Measurements from ENCODE around the gene CDH15. TPM values are rescaled to one million over a fixed set of nuclear protein-coding genes. Genes with fewer than 3 reads are reported as not detected.
"Not testable (repeated sequence)": the region's sequence is repeated elsewhere in the genome, so short reads cannot be mapped to it uniquely, and the experiment has no call there.

CDH15 gene
- total and polyA plus RNA-seq, 2 of the 13 experiments (the other 11 are each of a cell fraction or from before 2014, with no cell fraction given) = 0.74 to 2.2 TPM

DNA sequence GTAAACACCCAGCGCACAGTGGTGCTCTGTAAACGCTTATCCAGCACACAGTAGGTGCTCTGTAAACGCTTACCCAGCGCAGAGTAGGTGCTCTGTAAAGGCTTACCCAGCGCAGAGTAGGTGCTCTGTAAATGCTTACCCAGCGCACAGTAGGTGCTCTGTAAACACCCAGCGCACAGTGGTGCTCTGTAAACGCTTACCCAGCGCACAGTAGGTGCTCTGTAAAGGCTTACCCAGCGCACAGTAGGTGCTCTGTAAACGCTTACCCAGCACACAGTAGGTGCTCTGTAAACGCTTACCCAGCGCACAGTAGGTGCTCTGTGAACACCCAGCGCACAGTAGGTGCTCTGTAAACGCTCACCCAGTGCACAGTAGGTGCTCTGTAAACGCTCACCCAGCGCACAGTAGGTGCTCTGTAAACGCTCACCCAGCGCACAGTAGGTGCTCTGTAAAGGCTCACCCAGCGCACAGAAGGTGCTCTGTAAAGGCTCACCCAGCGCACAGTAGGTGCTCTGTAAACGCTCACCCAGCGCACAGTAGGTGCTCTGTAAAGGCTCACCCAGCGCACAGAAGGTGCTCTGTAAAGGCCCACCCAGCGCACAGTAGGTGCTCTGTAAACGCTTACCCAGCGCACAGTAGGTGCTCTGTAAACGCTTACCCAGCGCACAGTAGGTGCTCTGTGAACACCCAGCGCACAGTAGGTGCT is 14.5 kb downstream of the CDH15 start:
- BruUV-seq (replicated peaks) = not testable (repeated sequence)

DNA sequence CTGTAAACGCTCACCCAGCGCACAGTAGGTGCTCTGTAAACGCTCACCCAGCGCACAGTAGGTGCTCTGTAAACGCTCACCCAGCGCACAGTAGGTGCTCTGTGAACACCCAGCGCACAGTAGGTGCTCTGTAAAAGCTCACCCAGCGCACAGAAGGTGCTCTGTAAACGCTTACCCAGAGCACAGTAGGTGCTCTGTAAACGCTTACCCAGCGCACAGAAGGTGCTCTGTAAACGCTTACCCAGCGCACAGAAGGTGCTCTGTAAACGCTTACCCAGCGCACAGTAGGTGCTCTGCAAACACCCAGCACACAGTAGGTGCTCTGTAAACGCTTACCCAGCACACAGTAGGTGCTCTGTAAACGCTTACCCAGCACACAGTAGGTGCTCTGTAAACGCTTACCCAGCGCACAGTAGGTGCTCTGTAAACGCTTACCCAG is 15.1 kb downstream of the CDH15 start:
- FAIRE-seq; DNase-seq (ENCODE audit: low spot score); in situ Hi-C loops (cut with HindIII; ENCODE audit: extremely low pct_ligation_motif_present, low pct_unique_long_range_greater_than_20kb); H3K4me2 ChIP-seq (ENCODE audit: low read depth, low read length); H3K9me3 ChIP-seq (ENCODE audit: low read length); ATAC-seq; H3K9ac ChIP-seq (ENCODE audit: insufficient read depth, low read depth, low read length); H3K36me3 ChIP-seq (replicated peaks in 1 of 2; ENCODE audit: control insufficient read depth in 1 of 2, insufficient read depth in 2 of 2, low read length in 2 of 2); H3K79me2 ChIP-seq (ENCODE audit: insufficient read depth, low read length); H3K4me3 ChIP-seq (replicated peaks in 1 of 3; ENCODE audit: insufficient read depth in 1 of 3, low read depth in 2 of 3, low read length in 3 of 3); BruUV-seq (replicated peaks); H3K27ac ChIP-seq (ENCODE audit: extremely low read length, insufficient read depth, low read length); H2AFZ ChIP-seq (ENCODE audit: low read length); TF ChIP-seq FOXA1 (CRISPR knock-in tag; IDR thresholded peaks at IDR 0.05): not testable (repeated sequence)
- ChIA-PET POLR2A (interaction anchor here (1.1 to 1.5 kb wide), 2 partner anchors 31 to 330 kb away, joined by 3 to 4 read pairs; partner anchors contain the start of genes GALNS, TRAPPC2L and ZNF778), CTCF (ENCODE audit: low intra/inter-chr PET ratio, low total read pairs) (interaction anchor here (1.3 kb wide), 1 partner anchor 30 kb away, joined by 5 read pairs; no protein-coding TSS in a partner anchor)
- peaks cover 51% of the 10 kb centered on the region for H3K4me1 ChIP-seq (ENCODE audit: insufficient read depth, low read length)
- H3K27me3 ChIP-seq (ENCODE audit: control insufficient read depth in 1 of 2, insufficient read depth in 2 of 2, low read length in 2 of 2) = peaks cover 0 to 30% of the 10 kb centered on the region in 2 experiments; a peak in 4 of 5 replicates
- WGBS (ENCODE audit: low lambda C conversion rate) = 49% methylated on average over 13 of the region's 20 CpGs
- intact Hi-C loops (cut with micrococcal nuclease; ENCODE audit: unreplicated experiment) = loop anchor here (1.0 kb wide), 1 partner anchor 13 kb away; no protein-coding TSS in a partner anchor
- peaks cover 44% of the 10 kb centered on the region for H4K20me1 ChIP-seq (ENCODE audit: insufficient read depth, low read length)
- TF ChIP-seq ZKSCAN8 (CRISPR knock-in tag; IDR thresholded peaks at IDR 0.05; ENCODE audit: borderline replicate concordance) = peak; percentile 51; the same call in 1 of the 2 replicates
- TF ChIP-seq FOXA1 (IDR thresholded peaks at IDR 0.05) = peak; percentile 81
- TF ChIP-seq HNRNPL (IDR thresholded peaks at IDR 0.05; ENCODE audit: low read depth, low read length) = 0 out of 2 replicates have a peak, but pooled peaks have one; percentile 2
- 0 out of 2 replicates have a peak, but pooled peaks have one; percentile 43 for TF ChIP-seq ZSCAN21 (CRISPR knock-in tag; IDR thresholded peaks at IDR 0.05; ENCODE audit: borderline replicate concordance)
- TF ChIP-seq, protein P1, sequence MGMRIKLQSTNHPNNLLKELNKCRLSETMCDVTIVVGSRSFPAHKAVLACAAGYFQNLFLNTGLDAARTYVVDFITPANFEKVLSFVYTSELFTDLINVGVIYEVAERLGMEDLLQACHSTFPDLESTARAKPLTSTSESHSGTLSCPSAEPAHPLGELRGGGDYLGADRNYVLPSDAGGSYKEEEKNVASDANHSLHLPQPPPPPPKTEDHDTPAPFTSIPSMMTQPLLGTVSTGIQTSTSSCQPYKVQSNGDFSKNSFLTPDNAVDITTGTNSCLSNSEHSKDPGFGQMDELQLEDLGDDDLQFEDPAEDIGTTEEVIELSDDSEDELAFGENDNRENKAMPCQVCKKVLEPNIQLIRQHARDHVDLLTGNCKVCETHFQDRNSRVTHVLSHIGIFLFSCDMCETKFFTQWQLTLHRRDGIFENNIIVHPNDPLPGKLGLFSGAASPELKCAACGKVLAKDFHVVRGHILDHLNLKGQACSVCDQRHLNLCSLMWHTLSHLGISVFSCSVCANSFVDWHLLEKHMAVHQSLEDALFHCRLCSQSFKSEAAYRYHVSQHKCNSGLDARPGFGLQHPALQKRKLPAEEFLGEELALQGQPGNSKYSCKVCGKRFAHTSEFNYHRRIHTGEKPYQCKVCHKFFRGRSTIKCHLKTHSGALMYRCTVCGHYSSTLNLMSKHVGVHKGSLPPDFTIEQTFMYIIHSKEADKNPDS (CRISPR knock-in tag; IDR thresholded peaks at IDR 0.05) = 0 out of 2 replicates have a peak, but pooled peaks have one; percentile 70
- TF ChIP-seq, protein P2, sequence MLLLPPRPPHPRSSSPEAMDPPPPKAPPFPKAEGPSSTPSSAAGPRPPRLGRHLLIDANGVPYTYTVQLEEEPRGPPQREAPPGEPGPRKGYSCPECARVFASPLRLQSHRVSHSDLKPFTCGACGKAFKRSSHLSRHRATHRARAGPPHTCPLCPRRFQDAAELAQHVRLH (CRISPR knock-in tag; IDR thresholded peaks at IDR 0.05; ENCODE audit: borderline replicate concordance, low read depth) = peak; percentile 39; the same call in 1 of the 2 replicates
- peak; percentile 99 for TF ChIP-seq CHD4 (IDR thresholded peaks at IDR 0.05; ENCODE audit: borderline replicate concordance, low read length)
- peak; percentile 68; the same call in 1 of the 2 replicates for TF ChIP-seq KDM1A (CRISPR knock-in tag; IDR thresholded peaks at IDR 0.05)

More for the DNA sequence above, 14.5 kb downstream of the CDH15 start:
- H3K36me3 ChIP-seq (replicated peaks in 1 of 2; ENCODE audit: control insufficient read depth in 1 of 2, insufficient read depth in 2 of 2, low read length in 2 of 2); ATAC-seq; POLR2A ChIA-PET; H2AFZ ChIP-seq (ENCODE audit: low read length); H3K79me2 ChIP-seq (ENCODE audit: insufficient read depth, low read length); FAIRE-seq; CTCF ChIA-PET (ENCODE audit: low intra/inter-chr PET ratio, low total read pairs); DNase-seq (ENCODE audit: low spot score); H3K9ac ChIP-seq (ENCODE audit: insufficient read depth, low read depth, low read length); H3K27ac ChIP-seq (ENCODE audit: extremely low read length, insufficient read depth, low read length); in situ Hi-C loops (cut with HindIII; ENCODE audit: extremely low pct_ligation_motif_present, low pct_unique_long_range_greater_than_20kb); H3K9me3 ChIP-seq (ENCODE audit: low read length); H3K4me2 ChIP-seq (ENCODE audit: low read depth, low read length); H3K4me3 ChIP-seq (replicated peaks in 1 of 3; ENCODE audit: insufficient read depth in 1 of 3, low read depth in 2 of 3, low read length in 3 of 3); TF ChIP-seq FOXA1 (CRISPR knock-in tag; IDR thresholded peaks at IDR 0.05): not testable (repeated sequence)
- Histone ChIP-seq H3K4me1 (ENCODE audit: insufficient read depth, low read length) (peaks cover 45% of the 10 kb centered on the region), H3K27me3 (ENCODE audit: control insufficient read depth in 1 of 2, insufficient read depth in 2 of 2, low read length in 2 of 2) (peaks cover 1 to 34% of the 10 kb centered on the region in 2 experiments; a peak in 4 of 5 replicates), H4K20me1 (ENCODE audit: insufficient read depth, low read length) (peaks cover 44% of the 10 kb centered on the region)
- WGBS (ENCODE audit: low lambda C conversion rate) = 31% methylated on average over 6 of the region's 30 CpGs
- TF ChIP-seq HNRNPL (IDR thresholded peaks at IDR 0.05; ENCODE audit: low read depth, low read length) (0 out of 2 replicates have a peak, but pooled peaks have one; percentile 9), CHD4 (IDR thresholded peaks at IDR 0.05; ENCODE audit: borderline replicate concordance, low read length) (peak; percentile 99), FOXA1 (IDR thresholded peaks at IDR 0.05) (peak; percentile 25; the same call in 1 of the 2 replicates), SSRP1 (CRISPR knock-in tag; IDR thresholded peaks at IDR 0.05) (peak; percentile 27; the same call in 1 of the 2 replicates), MAFG (CRISPR knock-in tag; IDR thresholded peaks at IDR 0.05) (0 out of 2 replicates have a peak, but pooled peaks have one; percentile 11), ZNF263 (CRISPR knock-in tag; IDR thresholded peaks at IDR 0.05) (0 out of 2 replicates have a peak, but pooled peaks have one; percentile 1), ZMYM2 (CRISPR knock-in tag; IDR thresholded peaks at IDR 0.05) (peak; percentile 94), NCOA1 (CRISPR knock-in tag; IDR thresholded peaks at IDR 0.05) (0 out of 2 replicates have a peak, but pooled peaks have one; percentile 6), ZKSCAN1 (IDR thresholded peaks at IDR 0.05; ENCODE audit: low read length) (peak; percentile 99)
- intact Hi-C loops (cut with micrococcal nuclease; ENCODE audit: unreplicated experiment) = loop anchor here (2.0 kb wide), 1 partner anchor 15 kb away; the partner anchor contains the start of gene SLC22A31
